MM.1S (cell line): ENCODE measurements around the gene DNAJA1.
"Not testable (repeated sequence)": the region's sequence is repeated elsewhere in the genome, so short reads cannot be mapped to it uniquely, and the experiment has no call there.

Experiments used
- CTCF ChIP-seq: fragments of 300-600 bp; sonication (generic); IDR thresholded peaks from 2 replicates; pipeline ENCODE4 v1.5.1; 2016; ENCODE audit warnings: antibody characterized with exemption, low read length, mixed read lengths
- EZH2 ChIP-seq: fragments of 300-600 bp; sonication (generic); optimal IDR thresholded peaks from 2 replicates; pipeline ENCODE3; 2017; ENCODE audit warnings: low read depth, mild to moderate bottlenecking, antibody characterized with exemption, low read length, mixed read lengths

- not testable (repeated sequence) for TF ChIP-seq CTCF, EZH2
Observed at GRCh38 chr9:33085672-33086071, 60.6 kb downstream of the DNAJA1 start.
